SH-SY5Y (cell line): ENCODE measurements around the gene FOXP1.

Experiments used
- GATA2 ChIP-seq: IDR thresholded peaks from 2 replicates; pipeline ENCODE4 v1.6.1; 2011; ENCODE audit warnings: mild to moderate bottlenecking, low read depth, low read length
- GATA3 ChIP-seq: IDR thresholded peaks from 2 replicates; pipeline ENCODE4 v1.6.1; 2011; ENCODE audit warnings: low read depth, mild to moderate bottlenecking, low read length, moderate library complexity

DNA sequence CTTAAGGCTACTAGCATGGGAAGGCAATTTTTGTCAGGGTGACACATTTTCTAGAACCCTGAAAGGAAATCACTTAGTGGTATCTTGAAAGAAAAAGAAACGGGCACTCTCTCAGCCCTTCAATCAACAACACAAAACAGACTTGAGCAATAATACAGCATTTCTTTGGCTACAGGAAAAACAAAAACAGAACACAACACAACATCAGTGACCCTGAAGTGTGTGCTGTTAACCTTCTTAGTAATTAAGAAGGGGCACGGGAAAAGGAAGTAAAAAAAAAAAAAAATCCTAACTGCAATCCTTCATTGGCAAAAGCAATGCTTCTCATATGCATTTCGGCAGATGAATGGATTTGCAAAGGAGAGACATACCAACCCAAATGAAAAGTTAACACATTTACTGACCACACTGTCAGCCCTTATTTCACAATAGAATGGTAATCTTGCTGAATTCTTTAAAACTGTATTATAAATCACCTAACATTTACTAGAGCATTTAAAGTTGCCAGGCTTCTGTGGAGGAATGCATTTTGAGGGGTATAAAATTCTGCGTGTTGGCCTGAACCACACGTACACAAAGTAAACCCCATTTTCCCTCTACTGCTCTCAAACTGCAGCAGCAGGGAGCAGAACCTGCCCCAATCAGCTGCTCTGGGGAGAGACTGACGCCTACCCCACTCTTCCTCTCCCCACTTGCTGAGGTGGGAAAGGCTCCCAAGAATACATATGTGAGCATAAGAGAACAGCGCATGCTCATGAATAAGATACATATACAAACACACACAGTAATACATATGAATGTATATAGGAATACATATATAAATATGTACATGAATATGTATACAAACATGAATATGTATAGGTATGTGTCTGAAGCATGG is 198.5 kb downstream of the FOXP1 start:
- TF ChIP-seq GATA2 (no peak), GATA3 (no peak)
